NT2/D1 (cell line): ENCODE results near the gene PRSS38.

Source experiments
- YY1 ChIP-seq: IDR thresholded peaks from 2 replicates; pipeline ENCODE4 v1.6.1; 2011; ENCODE audit not compliant: insufficient read length, insufficient read depth
- ZNF274 ChIP-seq: IDR thresholded peaks from 2 replicates; pipeline ENCODE4 v1.6.1; 2011; ENCODE audit warnings: mild to moderate bottlenecking, low read depth, low read length

- TF ChIP-seq YY1 (no peak), ZNF274 (no peak)
Measured at GRCh38 chr1:227786673-227787512, 28.6 kb upstream of the PRSS38 start.
